ENCODE measurements around the gene PNMA5. TPM values are rescaled to one million over a fixed set of nuclear protein-coding genes. Genes with fewer than 3 reads are reported as not detected.
A peak's percentile ranks its signal among the peaks of the same experiment; 100 is the strongest.

PNMA5 gene
- total RNA-seq, 1 donor = not detected

DNA sequence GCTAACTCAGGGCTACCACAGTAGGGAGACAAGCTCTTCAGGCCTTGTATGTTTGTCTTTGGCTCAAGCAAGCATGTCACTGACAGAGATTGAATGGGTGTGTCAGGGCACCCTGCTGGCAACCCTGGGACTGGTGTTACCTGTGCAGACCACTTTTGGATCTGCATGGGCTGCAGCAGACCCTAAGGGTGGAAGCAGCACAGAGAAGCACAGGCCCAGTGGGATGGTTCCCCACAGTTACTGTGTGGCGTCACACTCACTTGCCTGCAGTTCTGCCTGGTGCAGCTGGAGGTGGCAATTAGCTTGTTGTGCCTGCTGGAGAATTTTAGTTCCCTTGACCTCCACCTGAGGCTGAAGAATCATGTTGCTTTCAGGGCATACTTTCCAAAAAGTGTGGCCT lies 50.1 kb downstream of the PNMA5 start:
- H3K4me3 ChIP-seq (ENCODE audit: low read depth, low read length) = no peak overlapping the region
- TF ChIP-seq, protein P1, sequence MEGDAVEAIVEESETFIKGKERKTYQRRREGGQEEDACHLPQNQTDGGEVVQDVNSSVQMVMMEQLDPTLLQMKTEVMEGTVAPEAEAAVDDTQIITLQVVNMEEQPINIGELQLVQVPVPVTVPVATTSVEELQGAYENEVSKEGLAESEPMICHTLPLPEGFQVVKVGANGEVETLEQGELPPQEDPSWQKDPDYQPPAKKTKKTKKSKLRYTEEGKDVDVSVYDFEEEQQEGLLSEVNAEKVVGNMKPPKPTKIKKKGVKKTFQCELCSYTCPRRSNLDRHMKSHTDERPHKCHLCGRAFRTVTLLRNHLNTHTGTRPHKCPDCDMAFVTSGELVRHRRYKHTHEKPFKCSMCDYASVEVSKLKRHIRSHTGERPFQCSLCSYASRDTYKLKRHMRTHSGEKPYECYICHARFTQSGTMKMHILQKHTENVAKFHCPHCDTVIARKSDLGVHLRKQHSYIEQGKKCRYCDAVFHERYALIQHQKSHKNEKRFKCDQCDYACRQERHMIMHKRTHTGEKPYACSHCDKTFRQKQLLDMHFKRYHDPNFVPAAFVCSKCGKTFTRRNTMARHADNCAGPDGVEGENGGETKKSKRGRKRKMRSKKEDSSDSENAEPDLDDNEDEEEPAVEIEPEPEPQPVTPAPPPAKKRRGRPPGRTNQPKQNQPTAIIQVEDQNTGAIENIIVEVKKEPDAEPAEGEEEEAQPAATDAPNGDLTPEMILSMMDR (IDR thresholded peaks at IDR 0.05; ENCODE audit: insufficient read depth, low read depth, low read length) = no peak
- no peak for DNase-seq (ENCODE audit: low read depth)

DNA sequence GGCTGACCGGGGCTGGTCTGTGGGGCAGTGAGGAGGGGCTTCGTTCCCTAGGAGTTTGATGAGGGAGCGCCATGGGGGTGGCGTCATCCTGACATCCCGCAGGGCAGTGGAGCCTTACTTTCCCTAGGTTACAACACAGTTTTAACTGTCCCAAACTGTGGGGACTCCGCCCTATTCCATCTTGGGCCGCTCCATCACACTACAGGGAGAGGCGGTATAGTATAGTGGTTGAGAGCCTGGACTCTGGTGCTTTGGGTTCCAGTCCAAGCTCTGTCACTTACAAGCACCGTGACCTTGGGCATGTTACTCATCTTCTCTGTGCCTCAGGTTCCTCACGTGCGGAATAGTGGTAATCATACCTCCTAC lies 51.9 kb downstream of the PNMA5 start:
- TF ChIP-seq, protein P1 (IDR thresholded peaks at IDR 0.05; ENCODE audit: insufficient read depth, low read depth, low read length) = no peak
- DNase-seq (ENCODE audit: low read depth) = no peak

DNA sequence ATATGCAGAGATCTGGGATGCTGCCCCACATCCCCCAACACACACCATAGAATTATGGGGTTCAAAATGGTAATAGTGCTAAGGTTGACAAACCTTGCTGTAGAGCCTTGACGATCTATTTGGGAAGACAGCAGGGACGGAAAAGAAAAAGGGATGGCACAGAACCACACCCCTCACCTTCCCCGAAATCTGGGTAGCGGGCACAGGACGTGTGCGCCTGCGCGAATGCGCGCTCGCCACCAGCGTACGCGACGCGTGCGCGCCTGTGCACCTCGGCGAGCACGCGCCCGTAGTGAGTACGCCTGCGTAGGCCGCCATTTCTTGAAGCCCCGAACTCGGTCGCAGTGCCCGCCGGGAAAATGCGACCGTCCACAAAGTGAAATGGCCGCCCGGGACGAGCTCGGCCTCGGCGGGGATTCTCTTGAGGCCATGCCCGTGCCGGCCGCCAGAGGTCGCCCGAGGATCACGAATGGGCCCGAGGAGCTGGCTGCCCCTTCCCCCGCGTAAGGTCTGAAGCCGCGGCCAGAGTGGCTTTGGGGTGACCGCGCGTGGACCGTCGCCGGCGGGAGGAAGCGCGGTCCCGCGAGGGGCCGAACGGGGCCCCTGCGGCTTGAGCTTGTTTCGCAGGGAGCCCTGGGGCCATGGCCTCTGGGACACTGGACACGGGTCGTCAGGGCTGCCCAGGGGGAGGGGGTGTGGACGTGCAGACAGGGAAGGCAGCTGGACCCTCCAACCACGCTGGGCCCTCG lies 52.4 kb downstream of the PNMA5 start:
- TF ChIP-seq, protein P1 (IDR thresholded peaks at IDR 0.05; ENCODE audit: insufficient read depth, low read depth, low read length) = peak; percentile 49
- peak overlapping the region; percentile 68 for H3K4me3 ChIP-seq (ENCODE audit: low read depth, low read length)
- DNase-seq (ENCODE audit: low read depth) = peak; percentile 90

More for the DNA sequence above, 51.9 kb downstream of the PNMA5 start:
- peak overlapping the region; percentile 65 for H3K4me3 ChIP-seq (ENCODE audit: low read depth, low read length)

Other genes starting within 250 kb of the PNMA5 start
- not detected in 2 replicates for gene MAGEA2, start 240.3 kb downstream of the PNMA5 start, total RNA-seq
- not detected in 2 replicates for gene CSAG3, start 234.9 kb downstream of the PNMA5 start, total RNA-seq
- not detected in 2 replicates for gene MAGEA6, start 224.4 kb downstream of the PNMA5 start, total RNA-seq
- 39.9 and 46.2 TPM in 2 replicates for gene CETN2, start 163.4 kb downstream of the PNMA5 start, total RNA-seq
- 23.8 and 28.5 TPM in 2 replicates for gene NSDHL, start 163.1 kb downstream of the PNMA5 start, total RNA-seq
- gene ZNF185, start 96.0 kb downstream of the PNMA5 start, total RNA-seq = 2.9 and 3.9 TPM in 2 replicates
- under 0.01 TPM in 1 of 2 replicates, not detected in the other for gene PNMA3, start 62.4 kb upstream of the PNMA5 start, total RNA-seq
- gene PNMA6A, start 78.3 kb upstream of the PNMA5 start, total RNA-seq = 0.32 and 0.43 TPM in 2 replicates
- not detected in 2 replicates for gene MAGEA1, start 185.2 kb upstream of the PNMA5 start, total RNA-seq